Measurements from ENCODE around the gene CTU2.

Gene CTU2

GRCh38 chr16:88722784-88723506 is 16.6 kb downstream of the CTU2 start:
- DNase-seq (ENCODE audit: low read depth): no peak
- H3K4me3 ChIP-seq (ENCODE audit: low read length): no peak overlapping the region
- TF ChIP-seq CTCF (IDR thresholded peaks at IDR 0.05; ENCODE audit: insufficient read depth, low read depth, low read length, missing control alignments): no peak

GRCh38 chr16:88723507-88723887 is 17.2 kb downstream of the CTU2 start:
- TF ChIP-seq CTCF (IDR thresholded peaks at IDR 0.05; ENCODE audit: insufficient read depth, low read depth, low read length, missing control alignments): no peak
- DNase-seq (ENCODE audit: low read depth): no peak
- no peak overlapping the region for H3K4me3 ChIP-seq (ENCODE audit: low read length)

GRCh38 chr16:88723911-88724310 is 17.6 kb downstream of the CTU2 start:
- H3K4me3 ChIP-seq (ENCODE audit: low read length): no peak overlapping the region
- no peak for DNase-seq (ENCODE audit: low read depth)
- no peak for TF ChIP-seq CTCF (IDR thresholded peaks at IDR 0.05; ENCODE audit: insufficient read depth, low read depth, low read length, missing control alignments)

GRCh38 chr16:88724855-88725555 is 18.7 kb downstream of the CTU2 start:
- DNase-seq (ENCODE audit: low read depth): no peak
- H3K4me3 ChIP-seq (ENCODE audit: low read length): no peak overlapping the region
- TF ChIP-seq CTCF (IDR thresholded peaks at IDR 0.05; ENCODE audit: insufficient read depth, low read depth, low read length, missing control alignments): no peak

GRCh38 chr16:88725609-88726407 is 19.5 kb downstream of the CTU2 start:
- H3K4me3 ChIP-seq (ENCODE audit: low read length): no peak overlapping the region
- no peak for TF ChIP-seq CTCF (IDR thresholded peaks at IDR 0.05; ENCODE audit: insufficient read depth, low read depth, low read length, missing control alignments)

GRCh38 chr16:88726408-88726749 is 20.1 kb downstream of the CTU2 start:
- no peak overlapping the region for H3K4me3 ChIP-seq (ENCODE audit: low read length)
- TF ChIP-seq CTCF (IDR thresholded peaks at IDR 0.05; ENCODE audit: insufficient read depth, low read depth, low read length, missing control alignments): no peak
- DNase-seq (ENCODE audit: low read depth): no peak

More at GRCh38 chr16:88725609-88726407, 19.5 kb downstream of the CTU2 start:
- no peak for DNase-seq (ENCODE audit: low read depth)

Measured in epithelial cell of esophagus (primary cell).